ENCODE measurements around the gene TFF3. TPM values are rescaled to one million over a fixed set of nuclear protein-coding genes. Genes with fewer than 3 reads are reported as not detected.

Gene TFF3
- total and polyA plus RNA-seq, 2 of the 4 experiments (the other 2 are of a cell fraction): not detected

DNA sequence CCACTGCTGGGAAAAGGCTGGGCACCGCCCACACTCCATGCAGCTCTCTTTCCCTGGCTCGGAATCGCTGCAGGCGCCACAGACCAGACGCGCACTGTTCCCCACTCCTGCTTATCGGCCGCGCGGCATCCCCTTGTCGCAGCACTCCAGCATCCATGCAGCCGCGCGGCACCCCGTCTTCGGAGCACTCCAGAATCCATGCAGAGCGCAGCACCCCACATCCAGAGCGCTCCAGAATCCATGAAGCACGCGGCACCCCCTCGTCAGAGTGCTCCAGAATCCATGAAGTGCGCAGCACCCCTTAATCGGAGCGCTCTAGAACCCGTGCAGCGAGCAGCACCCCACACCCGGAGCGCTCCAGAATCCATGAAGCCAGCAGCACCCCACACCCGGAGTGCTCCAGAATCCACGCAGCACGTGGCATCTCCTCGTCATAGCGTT is 9.5 kb downstream of the TFF3 start:
- Histone ChIP-seq H3K14ac (replicated peaks; ENCODE audit: low read depth, low read length) (no peak overlapping the region), H3K4ac (ENCODE audit: low read depth, low read length) (no peak overlapping the region), H2BK120ac (ENCODE audit: low read depth, low read length) (no peak overlapping the region), H3K36me3 (ENCODE audit: control insufficient read depth, insufficient read depth, low read length) (no peaks in the 10 kb centered on the region), H4K8ac (ENCODE audit: low read depth in 2 of 2, low read length in 2 of 2) (no peak overlapping the region), H3K27ac (ENCODE audit: insufficient read depth, low read length) (no peak overlapping the region), H2AK9ac (replicated peaks; ENCODE audit: low read depth, low read length, poor library complexity) (no peak overlapping the region), H2AK5ac (ENCODE audit: low read depth, low read length) (no peak overlapping the region), H3K4me2 (ENCODE audit: low read depth, low read length) (no peak overlapping the region), H3K9me3 (ENCODE audit: control insufficient read depth, insufficient read depth, low read length) (no peaks in the 10 kb centered on the region), H2AFZ (replicated peaks; ENCODE audit: low read length, poor library complexity) (no peak overlapping the region), H4K5ac (ENCODE audit: low read depth, low read length) (no peak overlapping the region), H3K27me3 (ENCODE audit: control insufficient read depth, insufficient read depth, low read length) (peaks cover 51% of the 10 kb centered on the region), H4K91ac (ENCODE audit: insufficient read depth, low read depth, low read length) (no peak overlapping the region), H3K9me1 (ENCODE audit: insufficient read depth, low read length) (no peaks in the 10 kb centered on the region; the same call in 1 of the 2 replicates), H3K79me1 (ENCODE audit: low read depth in 1 of 2, low read length in 2 of 2) (no peaks in the 10 kb centered on the region), H3K9ac (ENCODE audit: low read depth, low read length) (no peak overlapping the region), H3K56ac (ENCODE audit: extremely low read depth, insufficient read depth, low read length) (no peak overlapping the region), H4K20me1 (ENCODE audit: insufficient read depth, low read length) (no peaks in the 10 kb centered on the region), H3K23ac (ENCODE audit: low read depth, low read length) (no peak overlapping the region), H2BK15ac (ENCODE audit: low read depth, low read length) (no peak overlapping the region), H3K18ac (ENCODE audit: low read depth, low read length) (no peak overlapping the region), H3K4me3 (ENCODE audit: insufficient read depth, low read depth, low read length) (no peak overlapping the region), H2BK20ac (ENCODE audit: low read depth, low read length) (no peak overlapping the region), H2BK5ac (ENCODE audit: low read depth, low read length, poor library complexity, severe bottlenecking) (no peak overlapping the region), H3K4me1 (ENCODE audit: control insufficient read depth, insufficient read depth, low read length) (no peaks in the 10 kb centered on the region; the same call in 1 of the 2 replicates)
- intact Hi-C loops (cut with micrococcal nuclease): no loop called here
- ChIA-PET CTCF (no interaction called here), POLR2A (ENCODE audit: unreplicated experiment) (no interaction called here)
- no peak for TF ChIP-seq NFE2L2 (IDR thresholded peaks at IDR 0.05; ENCODE audit: low read depth, low read length)
- in situ Hi-C loops (cut with MboI; ENCODE audit: low sequenced_read_pairs): no loop called here
- no TSS peak for BruUV-seq (replicated peaks)
- no peak for DNase-seq
- dilution Hi-C loops (cut with HindIII; ENCODE audit: low sequenced_read_pairs, unreplicated experiment): no loop called here
- no peak for ATAC-seq (ENCODE audit: low read depth)
- 88% methylated on average over 23 of the region's 33 CpGs; no CpG with 5 or more reads in 1 of the 2 experiments for WGBS, 2 experiments (ENCODE audit: extremely low coverage in 2 of 2, insufficient read length in 1 of 2)
